ENCODE measurements around the gene SYTL1.

SYTL1 gene

DNA sequence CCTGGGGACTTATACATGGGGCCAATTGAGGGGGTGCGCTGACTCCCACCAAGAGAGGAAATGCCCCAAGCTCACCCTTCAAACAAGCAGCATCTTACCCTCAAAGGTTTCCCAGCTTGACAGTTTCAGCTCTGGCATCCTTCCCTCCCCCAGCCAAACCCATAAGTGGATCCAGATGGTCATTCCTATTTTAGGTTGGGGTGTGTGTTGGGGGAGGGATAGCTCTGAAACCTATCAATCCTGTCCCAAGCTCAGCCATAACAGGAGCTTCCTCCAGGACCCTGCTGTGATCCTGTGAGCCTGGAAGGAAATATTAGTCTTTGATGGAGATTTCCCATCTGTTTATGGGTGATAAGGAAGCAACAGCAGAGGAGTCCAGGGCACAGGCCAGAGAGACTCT lies 23.2 kb upstream of the SYTL1 start:
- DNase-seq = no peak

DNA sequence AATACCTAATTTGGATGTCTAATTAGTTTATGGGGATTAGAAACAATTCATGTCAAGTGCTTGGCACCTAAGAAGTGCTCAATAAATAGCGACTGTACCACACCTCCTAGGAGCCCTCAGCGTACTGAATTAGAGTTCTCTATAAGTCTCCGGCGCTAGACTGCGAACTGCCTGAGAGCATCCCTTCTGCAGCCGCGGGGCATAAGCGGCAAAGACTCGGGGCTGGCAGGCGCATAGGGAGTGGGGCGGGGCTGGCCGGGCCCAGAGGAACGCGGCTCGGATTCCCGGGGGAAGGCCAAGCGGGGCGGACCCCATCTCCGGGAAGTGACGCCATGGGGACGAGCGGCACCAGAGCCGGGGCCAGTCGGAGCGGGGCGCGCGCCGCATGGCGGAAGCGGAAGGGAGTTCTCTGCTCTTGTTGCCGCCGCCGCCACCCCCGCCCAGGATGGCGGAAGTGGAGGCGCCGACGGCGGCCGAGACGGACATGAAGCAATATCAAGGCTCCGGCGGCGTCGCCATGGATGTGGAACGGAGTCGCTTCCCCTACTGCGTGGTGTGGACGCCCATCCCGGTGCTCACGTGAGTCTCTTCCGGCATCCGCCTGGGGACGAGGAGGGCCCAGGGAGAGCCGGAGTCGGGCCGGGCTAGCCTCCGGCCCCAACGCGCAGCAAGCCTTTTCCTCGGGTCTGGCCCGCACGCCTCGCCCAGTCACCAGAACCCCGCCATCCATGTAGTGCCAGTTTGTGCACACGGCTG lies 19.8 kb upstream of the SYTL1 start, which contains the start of gene TMEM222:
Gene TMEM222, plus strand, starts transcription at position 351 of the 756 bp plus-strand sequence. Its CDS starts 35 bp downstream, at position 386.
- peak; percentile 86 to 94 for DNase-seq

DNA sequence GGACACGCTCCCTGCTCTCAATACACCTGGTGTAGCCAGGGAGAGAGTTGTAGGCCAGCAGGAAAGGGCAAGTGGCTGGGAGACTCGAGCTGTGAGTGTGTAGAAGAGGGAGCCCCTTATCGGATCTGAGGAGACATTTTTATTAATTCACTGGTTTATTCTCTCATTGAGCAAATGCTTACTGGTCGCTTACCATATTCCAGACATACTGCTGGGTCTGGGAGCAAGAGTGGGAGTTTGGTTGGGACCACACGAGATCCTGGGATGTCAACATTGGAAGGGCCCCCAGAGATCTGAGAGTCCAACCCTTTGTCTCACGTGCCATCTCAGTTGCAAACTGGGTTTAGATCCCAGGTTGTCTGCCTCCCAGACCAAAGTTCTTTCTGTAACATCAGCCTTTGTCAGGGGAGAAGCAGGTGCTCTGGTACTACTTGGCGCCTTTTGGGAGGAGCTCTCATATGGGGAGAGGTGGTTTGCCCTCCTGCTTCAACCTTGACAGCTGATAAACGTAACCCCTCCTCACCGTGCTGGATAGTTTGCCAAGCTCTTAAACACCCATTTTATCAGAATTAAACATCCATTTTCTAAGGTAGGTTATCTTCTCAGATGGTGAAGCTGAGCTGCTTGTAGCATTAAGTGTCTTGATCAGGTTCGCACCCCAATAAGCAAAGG lies 19.1 kb upstream of the SYTL1 start:
- DNase-seq = no peak

DNA sequence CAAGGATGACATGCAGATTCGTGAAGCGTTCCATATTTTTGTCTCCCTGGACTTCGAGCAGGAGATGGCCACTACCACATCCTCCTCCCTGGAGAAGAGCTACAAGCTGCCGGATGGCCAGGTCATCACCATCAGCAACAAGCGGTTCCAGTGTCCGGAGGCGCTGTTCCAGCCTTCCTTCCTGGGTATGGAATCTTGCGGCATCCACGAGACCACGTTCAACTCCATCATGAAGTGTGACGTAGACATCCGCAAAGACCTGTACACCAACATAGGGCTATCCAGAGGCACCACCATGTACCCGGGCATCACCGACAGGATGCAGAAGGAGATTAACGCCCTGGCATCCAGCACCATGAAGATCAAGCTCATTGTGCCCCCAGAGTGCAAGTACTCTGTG lies 16.5 kb upstream of the SYTL1 start:
- DNase-seq = no peak

DNA sequence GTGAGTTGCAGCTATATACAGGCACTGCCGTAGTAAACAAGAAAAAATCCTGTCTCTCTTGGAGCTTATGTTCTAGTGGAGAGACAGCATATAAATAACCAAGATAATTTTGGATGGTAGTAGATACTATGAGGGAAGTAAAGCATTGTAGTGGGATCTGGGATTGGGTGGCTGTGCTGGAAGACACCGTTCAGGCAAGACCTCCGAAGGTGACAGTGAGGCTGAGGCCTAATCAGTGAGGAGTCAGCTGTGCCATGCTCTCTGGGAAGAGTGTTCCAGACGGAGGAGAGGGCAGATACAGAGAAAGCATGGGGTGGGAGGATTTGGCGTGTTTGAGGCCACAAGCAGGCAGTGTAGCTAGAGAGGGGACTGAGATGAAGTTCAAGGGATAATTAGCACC lies 13.9 kb upstream of the SYTL1 start:
- DNase-seq = no peak

DNA sequence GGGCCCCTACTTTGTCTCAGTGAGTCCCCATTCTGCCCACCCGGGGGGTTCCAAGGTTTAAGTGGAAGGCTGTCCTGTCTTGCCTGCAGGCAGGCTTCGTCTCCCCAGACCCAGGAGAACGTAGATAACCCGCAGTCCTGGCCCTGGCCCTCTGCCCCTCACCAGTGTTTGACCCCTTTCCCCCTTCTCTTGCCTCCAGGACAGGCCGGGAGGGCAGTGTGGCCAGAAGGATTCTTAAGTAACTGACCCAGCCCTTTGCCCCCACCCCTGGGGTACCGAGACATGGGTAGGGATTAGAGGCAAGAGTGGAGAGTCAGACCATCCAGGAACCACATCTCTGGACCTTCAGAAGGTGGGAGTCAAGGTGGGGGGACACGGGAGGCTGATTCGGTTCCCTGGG lies 11.0 kb upstream of the SYTL1 start:
- DNase-seq = no peak

DNA sequence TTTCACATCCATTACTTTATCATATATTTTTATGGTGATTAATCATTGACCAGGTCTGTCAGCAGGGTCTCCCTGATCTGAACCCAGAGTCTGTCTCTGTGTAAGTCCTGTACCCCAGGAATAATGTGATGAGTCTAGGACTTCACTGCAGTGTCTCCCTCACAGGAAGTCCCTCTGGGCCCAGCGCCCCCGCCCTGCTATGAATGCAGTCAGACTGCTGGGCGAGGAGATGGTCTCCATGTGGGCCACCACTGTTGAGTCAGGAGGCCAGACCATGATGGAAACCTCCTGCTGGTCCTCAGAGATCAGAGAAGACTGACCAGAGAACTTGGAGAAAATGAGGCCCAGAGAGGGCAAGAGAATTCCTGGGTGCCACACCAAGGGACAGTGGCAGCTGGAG lies 10.4 kb upstream of the SYTL1 start:
- DNase-seq = no peak

DNA sequence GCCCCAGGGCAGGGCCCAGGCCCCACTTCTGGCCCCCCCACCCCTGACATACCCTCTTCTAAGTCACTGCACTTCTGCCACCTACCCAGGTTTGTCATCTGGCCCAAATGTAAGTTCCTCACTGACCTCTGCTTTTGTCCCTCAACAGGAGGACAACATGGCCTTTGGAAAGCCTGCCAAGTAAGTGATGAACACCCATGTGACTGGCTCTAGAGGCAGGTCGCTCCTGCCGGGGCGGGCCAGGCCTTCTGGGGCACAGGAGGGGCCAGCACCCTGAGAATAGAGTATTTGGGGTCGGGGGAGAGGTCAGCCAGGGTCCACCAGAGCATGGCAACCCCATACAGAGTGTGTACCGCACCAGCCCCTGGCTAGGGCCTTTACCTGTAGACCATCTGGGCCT lies 9.9 kb upstream of the SYTL1 start:
- no peak for DNase-seq

DNA sequence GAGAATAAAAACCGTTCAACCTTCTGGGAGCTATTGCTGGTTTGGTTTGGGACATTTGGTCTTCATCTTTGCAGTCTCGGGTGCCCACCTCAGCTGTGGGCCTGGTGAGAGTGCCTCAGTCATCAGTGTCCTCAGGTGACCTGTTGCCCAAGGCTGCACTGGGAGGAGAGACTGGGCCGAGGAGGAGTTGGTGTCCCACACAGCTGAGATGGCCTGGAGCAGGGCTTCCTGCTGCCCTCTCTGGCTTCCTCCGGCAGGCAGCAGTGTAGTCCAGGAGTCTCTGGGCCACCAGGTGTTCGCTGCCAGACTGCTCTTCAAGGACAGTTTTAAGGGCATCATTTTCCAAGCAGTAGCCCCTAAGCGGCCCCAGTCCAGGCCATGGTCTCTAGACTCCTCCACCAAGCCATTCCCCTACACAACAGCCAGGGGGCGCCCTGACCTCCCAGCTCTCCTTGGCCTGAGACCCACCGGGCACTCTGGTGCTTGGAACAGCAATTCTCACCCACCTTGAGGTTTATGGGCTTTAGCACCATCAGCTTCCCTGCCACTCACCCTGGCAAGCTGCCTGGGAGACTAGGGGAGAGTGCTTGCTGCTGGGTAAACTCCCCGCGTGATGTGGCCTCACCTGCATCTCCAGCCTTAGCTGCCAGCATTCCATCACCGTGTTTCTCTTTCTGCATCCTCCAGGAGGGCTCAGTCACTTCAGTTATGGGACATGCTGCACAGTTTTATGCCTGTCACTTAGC lies 9.1 kb upstream of the SYTL1 start:
- DNase-seq = peak in 1 of 2 experiments; percentile 16

DNA sequence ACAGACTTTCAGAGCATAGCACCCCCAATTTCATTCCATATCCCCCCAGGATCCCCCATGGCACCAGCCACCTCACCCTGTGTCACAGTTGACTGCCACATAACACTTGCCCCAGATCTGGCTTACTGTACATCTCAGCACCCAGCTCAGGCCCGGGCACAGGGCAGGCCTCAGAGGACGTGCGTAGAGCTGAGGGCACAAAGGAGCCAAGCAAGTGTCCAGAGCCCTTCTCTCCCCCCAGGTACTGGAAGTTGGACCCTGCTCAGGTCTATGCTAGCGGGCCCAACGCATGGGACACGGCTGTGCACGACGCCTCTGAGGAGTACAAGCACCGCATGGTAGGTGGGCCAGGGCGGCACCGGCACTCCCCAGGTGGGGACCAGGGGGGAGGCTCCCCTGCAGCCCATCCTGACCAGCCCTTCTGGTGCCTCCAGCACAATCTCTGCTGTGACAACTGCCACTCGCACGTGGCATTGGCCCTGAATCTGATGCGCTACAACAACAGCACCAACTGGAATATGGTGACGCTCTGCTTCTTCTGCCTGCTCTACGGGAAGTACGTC lies 8.0 kb upstream of the SYTL1 start:
- no peak for DNase-seq

DNA sequence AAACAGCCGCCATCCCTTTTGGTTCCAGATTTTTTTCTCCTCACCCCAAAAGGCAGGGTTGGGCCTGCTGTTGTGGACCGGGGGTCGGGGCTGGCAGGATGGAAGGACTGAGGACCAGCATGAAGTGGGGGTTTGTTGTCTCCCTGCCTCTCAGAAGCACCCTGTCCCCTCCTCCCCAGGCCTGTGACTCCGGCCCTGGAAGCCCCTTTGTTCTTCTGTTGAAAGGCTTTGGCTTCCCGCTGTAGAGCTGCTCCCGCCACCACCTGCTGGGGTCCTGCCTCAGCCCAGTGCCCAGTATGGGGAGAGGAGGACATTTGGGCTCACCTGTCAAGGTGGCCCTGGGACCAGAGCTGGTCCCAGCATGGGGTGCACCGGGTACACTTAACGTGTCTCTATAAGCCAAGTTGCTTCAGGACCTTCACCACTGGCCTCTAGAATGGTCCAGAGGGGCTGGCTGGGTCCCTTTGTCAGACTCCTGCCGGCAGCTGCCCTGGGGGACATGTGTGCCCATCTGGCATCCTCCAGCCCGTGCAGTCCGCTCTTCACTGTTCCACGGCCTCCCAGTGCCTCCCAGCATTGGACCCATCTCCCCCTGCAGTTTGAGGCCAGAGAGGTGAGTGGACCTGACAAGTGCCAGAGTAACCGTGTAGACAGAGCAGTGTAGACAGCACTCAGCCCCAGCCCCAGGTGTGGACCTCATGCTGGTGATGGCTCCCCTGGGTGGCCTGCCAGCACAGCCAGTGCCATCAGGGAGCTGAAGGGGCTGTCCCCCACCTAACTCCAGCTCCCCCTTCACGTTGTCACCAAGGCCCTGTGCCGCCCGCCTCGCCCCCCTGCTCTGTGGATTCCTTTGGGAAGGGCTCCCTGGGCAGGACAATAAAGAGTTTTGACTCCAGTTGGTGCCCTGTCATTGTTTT lies 6.1 kb upstream of the SYTL1 start:
- no peak for DNase-seq

DNA sequence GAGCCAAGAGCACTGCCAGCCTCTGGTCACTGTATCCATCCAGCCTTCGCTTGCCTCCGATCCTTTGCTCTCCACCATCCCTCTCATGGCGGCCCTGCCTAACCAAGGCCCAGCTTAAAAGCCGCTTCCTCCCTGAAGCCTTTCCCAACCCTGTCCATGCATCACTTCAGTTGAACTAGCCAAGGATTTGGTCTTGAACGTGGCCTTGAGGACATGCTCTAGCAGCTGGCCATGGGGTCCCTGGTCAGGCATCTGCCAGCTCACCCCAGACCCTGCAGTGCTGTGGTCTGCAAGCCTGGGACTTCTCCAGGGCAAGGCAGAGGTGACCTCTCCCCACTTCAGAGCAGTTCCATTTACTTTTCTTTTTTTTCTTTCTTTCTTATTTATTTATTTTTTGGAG lies 5.1 kb upstream of the SYTL1 start:
- DNase-seq = no peak

DNA sequence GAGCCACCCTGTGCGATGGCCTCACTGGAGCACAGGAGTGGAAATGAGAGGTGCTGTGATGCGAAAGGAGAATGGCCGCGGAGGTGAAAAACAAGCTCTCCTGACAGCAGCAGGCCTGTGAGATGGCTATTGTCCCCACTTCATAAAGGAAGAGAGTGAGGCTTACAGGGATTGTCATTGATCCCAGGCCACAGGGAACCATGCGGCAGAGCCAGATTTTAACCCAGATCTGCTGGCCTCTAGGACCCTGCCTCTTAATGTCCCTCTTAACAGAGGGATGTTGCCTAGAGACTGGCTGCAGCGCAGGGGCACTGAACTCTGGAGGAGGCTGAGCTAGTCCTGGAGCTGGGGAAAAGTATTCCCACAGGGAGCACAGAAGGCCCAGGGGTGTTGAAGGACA lies 3.1 kb upstream of the SYTL1 start:
- no peak for DNase-seq

DNA sequence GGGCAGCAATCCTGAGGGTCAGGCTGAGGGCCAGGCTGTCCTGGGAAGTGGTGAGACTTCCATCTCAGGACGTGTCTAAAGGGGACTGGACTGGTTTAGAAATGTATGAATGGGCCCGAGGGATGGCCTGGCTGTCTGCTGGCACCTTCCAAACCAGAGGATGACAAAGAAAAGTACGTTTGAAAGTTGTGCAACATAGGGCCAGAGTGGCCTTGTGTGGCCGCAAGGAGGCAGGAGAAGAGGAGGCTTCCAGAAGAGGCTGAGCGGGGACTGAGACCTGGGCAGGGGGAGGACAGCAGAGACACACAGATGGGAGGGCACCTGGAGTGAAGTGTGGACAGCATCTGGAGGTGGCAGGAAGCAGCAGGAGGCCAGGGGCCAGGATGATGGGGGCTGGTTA lies 2.6 kb upstream of the SYTL1 start:
- no peak for DNase-seq

DNA sequence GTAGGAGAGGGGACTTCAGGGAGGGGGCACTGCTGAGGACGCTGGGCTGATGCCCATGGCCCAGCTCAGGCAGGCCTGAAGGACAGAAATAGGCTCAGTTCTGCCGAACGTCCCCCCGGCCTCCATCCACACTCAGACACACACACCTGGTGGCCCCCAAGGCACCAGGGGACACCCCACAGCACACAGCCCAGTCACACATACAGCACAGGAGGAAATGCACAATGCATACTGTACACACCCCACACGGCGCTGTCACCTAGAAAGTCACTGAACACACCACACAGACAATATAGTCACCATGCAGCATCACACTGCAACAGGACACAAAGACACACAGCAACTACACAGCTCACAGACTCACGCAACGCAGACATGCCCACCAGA lies 562 bp downstream of the SYTL1 start:
- DNase-seq = peak in 1 of 2 experiments; percentile 11

DNA sequence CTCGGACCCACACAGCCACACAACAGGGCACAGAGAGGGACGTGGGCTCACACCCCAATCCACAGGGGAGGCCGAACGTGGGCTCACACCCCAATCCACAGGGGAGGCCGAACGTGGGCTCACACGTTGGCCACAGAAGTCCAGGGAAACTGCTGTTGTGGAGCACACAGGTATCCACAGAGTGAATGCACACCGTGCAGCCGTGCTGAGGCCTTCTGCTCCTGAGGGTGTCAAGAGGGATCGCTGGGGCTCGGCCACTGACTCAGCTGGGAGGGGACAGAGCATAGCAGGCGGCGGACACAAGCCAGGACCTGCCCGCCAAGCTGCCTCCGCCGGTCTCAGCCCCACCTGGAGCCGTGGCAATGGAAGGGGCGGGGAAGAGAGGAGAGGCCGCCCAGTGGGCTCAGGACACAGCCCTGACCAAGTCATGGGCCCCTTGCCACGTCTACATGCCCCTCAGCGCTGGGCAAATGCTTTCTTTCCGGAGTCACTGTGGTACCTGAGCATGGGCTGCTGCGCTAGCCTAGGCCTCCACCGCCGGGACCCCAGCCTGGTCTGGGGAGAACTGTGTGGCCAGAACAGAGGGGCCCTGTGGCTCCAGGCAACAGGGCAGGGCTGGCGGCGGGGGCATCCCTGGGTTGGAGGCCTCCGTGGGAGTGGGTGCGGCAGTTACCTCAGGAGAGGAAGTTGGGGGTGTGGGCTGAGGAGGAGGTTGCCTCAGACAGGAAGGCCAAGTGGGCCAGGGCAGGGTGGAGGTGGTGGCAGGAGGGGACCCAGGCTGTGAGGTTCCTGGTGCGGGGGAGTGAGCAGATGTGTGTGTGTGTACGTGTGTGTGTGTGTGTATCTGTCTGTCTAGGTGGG lies 1.2 kb downstream of the SYTL1 start:
- peak; percentile 44 to 51 for DNase-seq

DNA sequence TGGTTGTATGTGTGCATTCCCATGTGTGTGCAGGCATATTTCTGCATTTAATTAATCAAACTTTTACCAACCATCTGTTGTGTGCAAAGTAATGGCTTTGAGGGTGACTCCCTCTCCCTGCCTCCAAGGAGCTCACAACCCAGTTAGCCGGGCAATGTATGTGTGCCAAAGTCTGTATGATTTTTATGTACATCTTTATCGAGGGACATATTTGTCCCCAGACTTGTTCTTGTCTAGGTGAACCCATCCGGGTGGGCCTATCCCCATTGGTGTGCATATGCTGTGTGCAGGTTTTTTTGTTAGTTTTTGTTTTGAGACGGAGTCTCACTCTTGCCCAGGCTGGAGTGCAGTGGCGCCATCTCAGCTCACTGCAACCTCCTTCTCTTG lies 1.8 kb downstream of the SYTL1 start:
- DNase-seq = no peak

DNA sequence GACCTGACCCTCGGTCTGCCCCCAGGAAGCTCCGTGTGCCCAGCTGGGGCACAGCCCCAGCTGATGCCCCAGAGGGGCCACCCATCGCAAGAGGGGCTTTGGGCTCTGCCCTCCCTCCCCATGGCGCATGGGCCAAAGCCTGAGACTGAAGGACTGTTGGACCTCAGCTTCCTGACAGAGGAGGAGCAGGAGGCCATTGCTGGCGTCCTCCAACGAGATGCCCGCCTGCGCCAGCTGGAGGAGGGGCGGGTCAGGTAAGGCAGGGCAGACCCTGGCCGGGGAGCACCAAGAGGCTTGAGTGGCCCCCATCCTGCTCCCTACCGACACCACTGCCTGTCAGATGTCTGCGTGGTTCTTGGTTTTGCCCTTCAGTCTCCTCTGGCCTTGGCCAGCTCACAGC lies 3.5 kb downstream of the SYTL1 start:
- DNase-seq = no peak

DNA sequence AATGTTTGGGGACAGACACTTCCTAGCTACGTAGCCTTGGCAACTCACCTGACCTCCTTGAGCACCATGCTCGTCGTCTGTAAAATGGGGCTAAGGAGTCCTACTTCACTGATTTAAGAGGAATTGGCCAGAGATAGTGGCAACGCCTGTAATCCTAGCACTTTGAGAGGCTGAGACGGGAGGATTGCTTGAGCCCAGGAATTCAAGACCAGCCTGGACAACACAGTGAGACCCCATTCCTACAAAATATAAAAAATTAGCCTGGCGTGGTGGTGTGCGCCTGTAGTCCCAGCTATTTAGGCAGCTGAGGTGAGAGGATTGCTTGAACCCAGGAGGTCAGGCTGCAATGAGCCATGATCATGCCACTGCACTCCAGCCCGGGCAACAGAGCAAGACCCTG lies 4.5 kb downstream of the SYTL1 start:
- DNase-seq = no peak

DNA sequence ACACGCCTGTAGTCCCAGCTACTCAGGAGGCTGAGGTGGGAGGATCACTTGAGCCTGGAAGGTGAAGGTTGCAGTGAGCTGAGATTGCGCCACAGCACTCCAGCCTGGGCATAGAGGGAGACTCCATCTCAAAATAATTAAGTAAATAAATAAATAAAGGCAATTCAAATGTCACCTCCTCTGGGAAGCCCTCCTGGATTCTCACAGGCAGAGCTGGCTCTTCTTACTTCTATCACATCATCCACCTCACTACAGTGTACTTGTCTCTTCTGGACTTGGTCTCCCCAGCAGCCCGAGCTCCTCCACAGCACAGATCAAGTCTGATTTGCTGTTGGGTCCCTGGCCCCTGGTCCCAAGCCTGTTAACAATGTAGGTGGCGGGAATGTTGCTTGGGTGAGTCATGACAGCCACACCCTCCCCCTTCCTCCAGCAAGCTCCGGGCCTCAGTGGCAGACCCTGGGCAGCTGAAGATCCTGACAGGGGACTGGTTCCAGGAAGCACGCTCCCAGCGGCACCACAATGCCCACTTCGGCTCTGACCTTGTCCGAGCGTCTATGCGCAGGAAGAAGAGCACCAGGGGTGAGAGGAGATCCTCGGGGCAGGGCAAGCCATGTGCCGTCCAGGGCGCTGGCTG lies 5.3 kb downstream of the SYTL1 start:
- DNase-seq = no peak
